ENCODE data around the gene KLC3.

- TF ChIP-seq, protein P1, sequence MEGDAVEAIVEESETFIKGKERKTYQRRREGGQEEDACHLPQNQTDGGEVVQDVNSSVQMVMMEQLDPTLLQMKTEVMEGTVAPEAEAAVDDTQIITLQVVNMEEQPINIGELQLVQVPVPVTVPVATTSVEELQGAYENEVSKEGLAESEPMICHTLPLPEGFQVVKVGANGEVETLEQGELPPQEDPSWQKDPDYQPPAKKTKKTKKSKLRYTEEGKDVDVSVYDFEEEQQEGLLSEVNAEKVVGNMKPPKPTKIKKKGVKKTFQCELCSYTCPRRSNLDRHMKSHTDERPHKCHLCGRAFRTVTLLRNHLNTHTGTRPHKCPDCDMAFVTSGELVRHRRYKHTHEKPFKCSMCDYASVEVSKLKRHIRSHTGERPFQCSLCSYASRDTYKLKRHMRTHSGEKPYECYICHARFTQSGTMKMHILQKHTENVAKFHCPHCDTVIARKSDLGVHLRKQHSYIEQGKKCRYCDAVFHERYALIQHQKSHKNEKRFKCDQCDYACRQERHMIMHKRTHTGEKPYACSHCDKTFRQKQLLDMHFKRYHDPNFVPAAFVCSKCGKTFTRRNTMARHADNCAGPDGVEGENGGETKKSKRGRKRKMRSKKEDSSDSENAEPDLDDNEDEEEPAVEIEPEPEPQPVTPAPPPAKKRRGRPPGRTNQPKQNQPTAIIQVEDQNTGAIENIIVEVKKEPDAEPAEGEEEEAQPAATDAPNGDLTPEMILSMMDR (IDR thresholded peaks at IDR 0.05), result no peak
- TF ChIP-seq EZH2 (IDR thresholded peaks at IDR 0.05; ENCODE audit: borderline replicate concordance, insufficient read depth, low read depth, low read length, poor library complexity, severe bottlenecking), result no peak
Observed at GRCh38 chr19:45370410-45371204, 30.1 kb downstream of the KLC3 start, which contains the start of gene ERCC2.

Measured in B cell (primary cell).